ENCODE data around the gene RANBP10.

DNA sequence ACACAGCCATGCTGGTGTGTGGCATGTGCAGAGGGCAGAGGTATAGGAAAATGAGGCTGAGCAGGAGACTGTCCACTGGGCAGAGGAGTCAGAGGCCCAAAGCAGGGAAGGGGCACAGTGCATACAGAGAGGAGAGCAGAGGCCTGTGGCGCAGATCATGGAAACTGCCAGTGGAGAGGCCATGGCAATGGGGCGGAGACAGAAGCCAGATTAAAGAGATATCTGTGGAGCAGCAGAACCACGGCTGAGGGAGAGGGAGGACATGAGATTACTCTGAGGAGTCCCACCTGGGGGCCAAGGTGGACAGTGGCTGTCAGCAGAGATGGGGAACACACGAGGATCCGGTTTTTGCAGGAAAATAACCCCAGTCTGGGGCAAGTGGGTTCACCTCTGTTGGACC, 43.3 kb downstream of the RANBP10 start:
- no peak for TF ChIP-seq POLR2A (IDR thresholded peaks at IDR 0.05; ENCODE audit: low read length)
- no peak for TF ChIP-seq GATA1 (IDR thresholded peaks at IDR 0.05; ENCODE audit: low read depth, low read length)
